NB4 (cell line): ENCODE results near the gene NIPAL3.

ENCODE experiments used
- DNase-seq: peaks from one replicate; pipeline ENCODE4 v3.0.0; 2010; ENCODE audit warnings: low read depth
- H3K4me3 ChIP-seq: one replicate; pipeline ENCODE4 v1.5.1; 2011; ENCODE audit warnings: mild to moderate bottlenecking, low read depth, low read length, moderate library complexity
- CTCF ChIP-seq: IDR thresholded peaks from one replicate; pipeline ENCODE4 v1.5.1; 2012; ENCODE audit warnings: low read depth, low read length
- MAX ChIP-seq: IDR thresholded peaks from 2 replicates; pipeline ENCODE4 v1.6.1; 2011; ENCODE audit warnings: low read depth, low read length
- MYC ChIP-seq: IDR thresholded peaks from 2 replicates; pipeline ENCODE4 v1.6.1; 2011; ENCODE audit warnings: low read depth, low read length
- POLR2A ChIP-seq: IDR thresholded peaks from 2 replicates; pipeline ENCODE4 v1.6.1; 2011; ENCODE audit warnings: mild to moderate bottlenecking; ENCODE audit not compliant: insufficient read length; ENCODE audit errors: extremely low read depth

The NIPAL3 gene

GRCh38 chr1:24451746-24452145, 36.1 kb downstream of the NIPAL3 start:
- H3K4me3 ChIP-seq, result no peak overlapping the region
- TF ChIP-seq CTCF, result no peak
- no peak for TF ChIP-seq POLR2A
- no peak for TF ChIP-seq MYC
- TF ChIP-seq MAX, result no peak
- no peak for DNase-seq

- no peak for DNase-seq
- H3K4me3 ChIP-seq, result no peak overlapping the region
- TF ChIP-seq CTCF, result no peak
- TF ChIP-seq MYC, result no peak
- TF ChIP-seq MAX, result no peak
- no peak for TF ChIP-seq POLR2A
These were observed 37.4 kb downstream of the NIPAL3 start for GRCh38 chr1:24452922-24453485.

GRCh38 chr1:24454673-24455072, 39.1 kb downstream of the NIPAL3 start:
- DNase-seq, result no peak
- TF ChIP-seq CTCF (no peak), MYC (no peak), MAX (no peak), POLR2A (no peak)
- no peak overlapping the region for H3K4me3 ChIP-seq

GRCh38 chr1:24455272-24455671, 39.7 kb downstream of the NIPAL3 start:
- DNase-seq, result no peak
- TF ChIP-seq MYC (no peak), POLR2A (no peak), CTCF (no peak), MAX (no peak)

GRCh38 chr1:24457866-24458265, 42.3 kb downstream of the NIPAL3 start:
- DNase-seq, result no peak
- TF ChIP-seq CTCF (no peak), POLR2A (no peak), MYC (no peak), MAX (no peak)
- H3K4me3 ChIP-seq, result no peak overlapping the region

More at GRCh38 chr1:24455272-24455671, 39.7 kb downstream of the NIPAL3 start:
- H3K4me3 ChIP-seq, result no peak overlapping the region
